Trophoblast cell (in vitro differentiated cells and primary cell): ENCODE data around the gene FOXL1.
A peak's percentile ranks its signal among the peaks of the same experiment; 100 is the strongest.

ENCODE experiments used
- DNase-seq, 2 donors: peaks; one replicate each; pipeline ENCODE4 v3.0.0-alpha.2; 2016
- H2AFZ ChIP-seq: 2 replicates; pipeline ENCODE4 v1.6.1; 2013; ENCODE audit warnings: low read length, moderate library complexity, mild to moderate bottlenecking; ENCODE audit not compliant: insufficient read depth, poor library complexity
- H2AK5ac ChIP-seq: 2 replicates; pipeline ENCODE4 v1.6.1; 2013; ENCODE audit warnings: mild to moderate bottlenecking, low read length
- H2BK120ac ChIP-seq: 2 replicates; pipeline ENCODE4 v1.6.1; 2013; ENCODE audit warnings: low read length, mild to moderate bottlenecking, moderate library complexity; ENCODE audit not compliant: insufficient read depth, poor library complexity
- H2BK12ac ChIP-seq: 2 replicates; pipeline ENCODE4 v1.6.1; 2013; ENCODE audit warnings: mild to moderate bottlenecking, low read length, moderate library complexity
- H2BK5ac ChIP-seq: 2 replicates; pipeline ENCODE4 v1.6.1; 2013; ENCODE audit warnings: low read length, low read depth, moderate library complexity, mild to moderate bottlenecking; ENCODE audit not compliant: poor library complexity
- H3K14ac ChIP-seq: 2 replicates; pipeline ENCODE4 v1.6.1; 2013; ENCODE audit warnings: mild to moderate bottlenecking, low read length
- H3K18ac ChIP-seq: 2 replicates; pipeline ENCODE4 v1.6.1; 2013; ENCODE audit warnings: mild to moderate bottlenecking, low read length
- H3K23ac ChIP-seq: 2 replicates; pipeline ENCODE4 v1.6.1; 2013; ENCODE audit warnings: low read length
- H3K27ac ChIP-seq: 2 replicates; pipeline ENCODE4 v1.5.1; 2013; ENCODE audit warnings: low read depth, mild to moderate bottlenecking, inconsistent platforms, low read length, moderate library complexity
- H3K27me3 ChIP-seq: 2 replicates; pipeline ENCODE4 v1.6.1; 2013; ENCODE audit warnings: inconsistent platforms, mild to moderate bottlenecking, low read length, moderate library complexity; ENCODE audit not compliant: insufficient read depth
- H3K36me3 ChIP-seq, 2 experiments: 1 replicate in 1 of 2; 2 replicates in 1 of 2; pipeline ENCODE4 v1.6.1; 2013; ENCODE audit warnings: low read length in 2 of 2, mild to moderate bottlenecking in 2 of 2, moderate library complexity in 1 of 2; ENCODE audit not compliant: insufficient read depth in 2 of 2, control insufficient read depth in 1 of 2
- H3K4ac ChIP-seq: 2 replicates; pipeline ENCODE4 v1.6.1; 2013; ENCODE audit warnings: low read depth, mild to moderate bottlenecking, low read length, moderate library complexity
- H3K4me1 ChIP-seq, 2 experiments: 1 replicate in 1 of 2; 2 replicates in 1 of 2; pipeline ENCODE4 v1.6.1; 2013; ENCODE audit warnings: low read length in 2 of 2, mild to moderate bottlenecking in 2 of 2, moderate library complexity in 1 of 2; ENCODE audit not compliant: insufficient read depth in 2 of 2, control insufficient read depth in 1 of 2
- H3K4me2 ChIP-seq: 2 replicates; pipeline ENCODE4 v1.6.1; 2013; ENCODE audit warnings: inconsistent platforms, mild to moderate bottlenecking, low read length, moderate library complexity
- H3K4me3 ChIP-seq: 2 replicates; pipeline ENCODE4 v1.5.1; 2013; ENCODE audit warnings: mild to moderate bottlenecking, low read depth, low read length, inconsistent platforms
- H3K79me1 ChIP-seq: one replicate; pipeline ENCODE4 v1.6.1; 2013; ENCODE audit warnings: low read length
- H3K79me2 ChIP-seq: 2 replicates; pipeline ENCODE4 v1.6.1; 2013; ENCODE audit warnings: low read length, mild to moderate bottlenecking; ENCODE audit not compliant: control insufficient read depth, insufficient read depth, poor library complexity
- H3K9ac ChIP-seq: 2 replicates; pipeline ENCODE4 v1.6.1; 2013; ENCODE audit warnings: mild to moderate bottlenecking, low read length
- H3K9me3 ChIP-seq: 2 replicates; pipeline ENCODE4 v1.6.1; 2013; ENCODE audit warnings: low read depth, mild to moderate bottlenecking, control low read depth, inconsistent platforms, low read length; ENCODE audit not compliant: insufficient read depth
- H4K12ac ChIP-seq: 2 replicates; pipeline ENCODE4 v1.6.1; 2013; ENCODE audit warnings: low read depth, mild to moderate bottlenecking, low read length, moderate library complexity
- H4K8ac ChIP-seq: 2 replicates; pipeline ENCODE4 v1.6.1; 2013; ENCODE audit warnings: low read depth, mild to moderate bottlenecking, low read length, moderate library complexity
- H4K91ac ChIP-seq: one replicate; pipeline ENCODE4 v1.6.1; 2013; ENCODE audit warnings: low read depth, mild to moderate bottlenecking, low read length, moderate library complexity
- WGBS: extraction: QIAGEN DNeasy Blood & Tissue Kit; methylation state at CpG from one replicate; pipeline ENCODE4 v1.1.7; 2013; ENCODE audit warnings: missing lambda C conversion rate; ENCODE audit not compliant: insufficient read length, insufficient coverage; ENCODE audit errors: extremely low coverage; 5-methylcytosine and 5-hydroxymethylcytosine counted together

Gene FOXL1

GRCh38 chr16:86540894-86541293, 37.5 kb upstream of the FOXL1 start:
- no peaks in the 10 kb centered on the region for H3K4me1 ChIP-seq
- H3K79me1 ChIP-seq: no peaks in the 10 kb centered on the region
- no peak overlapping the region for H3K18ac ChIP-seq
- no peak overlapping the region for H3K23ac ChIP-seq
- H4K12ac ChIP-seq: no peak overlapping the region
- no peak overlapping the region for H4K8ac ChIP-seq
- no peaks in the 10 kb centered on the region for H3K27me3 ChIP-seq
- H3K9ac ChIP-seq: no peak overlapping the region
- no peak overlapping the region for H2BK120ac ChIP-seq
- no peak overlapping the region for H2AK5ac ChIP-seq
- H3K36me3 ChIP-seq: peaks cover 43 to 55% of the 10 kb centered on the region in 2 experiments
- no peak overlapping the region for H2AFZ ChIP-seq
- DNase-seq: no peak
- H3K27ac ChIP-seq: no peak overlapping the region
- no peak overlapping the region for H3K4me2 ChIP-seq
- no peak overlapping the region for H2BK12ac ChIP-seq
- H3K79me2 ChIP-seq: no peaks in the 10 kb centered on the region
- no peak overlapping the region for H4K91ac ChIP-seq
- H3K9me3 ChIP-seq: no peaks in the 10 kb centered on the region
- WGBS: no CpG with 5 or more reads among the region's 6 CpGs
- H3K14ac ChIP-seq: no peak overlapping the region
- H2BK5ac ChIP-seq: no peak overlapping the region
- H3K4ac ChIP-seq: no peak overlapping the region
- H3K4me3 ChIP-seq: no peak overlapping the region

DNA sequence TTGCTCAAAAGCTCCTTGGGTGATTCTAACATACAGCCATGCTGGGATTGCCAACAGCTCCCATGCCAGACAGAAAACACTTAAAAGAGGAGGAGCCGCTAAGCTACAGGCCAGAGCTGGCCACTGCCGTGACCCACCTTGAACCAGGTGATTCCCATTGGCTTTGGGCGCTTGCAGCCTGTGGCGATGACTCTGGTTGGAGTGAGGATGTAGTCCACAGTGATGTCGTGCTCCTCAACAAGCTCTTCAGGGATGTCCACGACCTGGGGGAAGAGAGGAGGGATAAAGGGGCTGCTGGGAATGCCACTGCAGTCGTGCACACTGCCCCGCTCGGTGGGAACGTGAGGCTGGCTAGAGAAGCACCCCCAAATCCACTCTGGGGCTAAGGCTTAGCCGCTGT, 36.8 kb upstream of the FOXL1 start:
- Histone ChIP-seq H2AK5ac (no peak overlapping the region), H2AFZ (no peak overlapping the region), H2BK5ac (no peak overlapping the region), H3K18ac (no peak overlapping the region), H3K9ac (no peak overlapping the region), H2BK120ac (no peak overlapping the region), H3K23ac (no peak overlapping the region), H4K91ac (no peak overlapping the region), H3K14ac (no peak overlapping the region), H3K27ac (no peak overlapping the region), H2BK12ac (no peak overlapping the region), H3K27me3 (no peaks in the 10 kb centered on the region), H3K4me1 (no peaks in the 10 kb centered on the region), H3K9me3 (no peaks in the 10 kb centered on the region), H4K12ac (no peak overlapping the region), H3K4me2 (no peak overlapping the region), H4K8ac (no peak overlapping the region), H3K36me3 (peaks cover 44 to 59% of the 10 kb centered on the region in 2 experiments), H3K4ac (no peak overlapping the region), H3K79me1 (no peaks in the 10 kb centered on the region), H3K79me2 (no peaks in the 10 kb centered on the region), H3K4me3 (no peak overlapping the region)
- WGBS: no CpG with 5 or more reads among the region's 11 CpGs
- no peak for DNase-seq

- H3K9me3 ChIP-seq: no peaks in the 10 kb centered on the region
- no CpG with 5 or more reads among the region's 21 CpGs for WGBS
- no peak overlapping the region for H2BK12ac ChIP-seq
- H2BK5ac ChIP-seq: no peak overlapping the region
- no peak overlapping the region for H3K14ac ChIP-seq
- no peak overlapping the region for H3K27ac ChIP-seq
- no peak overlapping the region for H2AK5ac ChIP-seq
- peak; percentile 96 to 98 for DNase-seq
- H4K91ac ChIP-seq: no peak overlapping the region
- no peak overlapping the region for H3K4me3 ChIP-seq
- H3K4ac ChIP-seq: no peak overlapping the region
- no peak overlapping the region for H3K4me2 ChIP-seq
- H3K79me1 ChIP-seq: no peaks in the 10 kb centered on the region
- no peak overlapping the region for H3K23ac ChIP-seq
- H2BK120ac ChIP-seq: no peak overlapping the region
- no peak overlapping the region for H3K18ac ChIP-seq
- no peak overlapping the region for H3K9ac ChIP-seq
- H4K8ac ChIP-seq: no peak overlapping the region
- peaks cover 0 to 3% of the 10 kb centered on the region in 2 experiments for H3K4me1 ChIP-seq
- no peaks in the 10 kb centered on the region for H3K79me2 ChIP-seq
- no peak overlapping the region for H2AFZ ChIP-seq
- peaks cover 40 to 58% of the 10 kb centered on the region in 2 experiments for H3K36me3 ChIP-seq
- no peaks in the 10 kb centered on the region for H3K27me3 ChIP-seq
- no peak overlapping the region for H4K12ac ChIP-seq
These were observed 35.3 kb upstream of the FOXL1 start for GRCh38 chr16:86542756-86543750.

GRCh38 chr16:86545481-86545880, 32.9 kb upstream of the FOXL1 start:
- no peak overlapping the region for H3K14ac ChIP-seq
- no peak overlapping the region for H2AFZ ChIP-seq
- no CpG with 5 or more reads among the region's 12 CpGs for WGBS

More at GRCh38 chr16:86545481-86545880, 32.9 kb upstream of the FOXL1 start:
- no peak overlapping the region for H2BK5ac ChIP-seq
- no peak overlapping the region for H4K91ac ChIP-seq
- H3K36me3 ChIP-seq: peaks cover 29 to 52% of the 10 kb centered on the region in 2 experiments
- H3K27ac ChIP-seq: no peak overlapping the region
- H3K4me2 ChIP-seq: no peak overlapping the region
- H3K9me3 ChIP-seq: no peaks in the 10 kb centered on the region
- H3K4ac ChIP-seq: no peak overlapping the region
- no peak overlapping the region for H2AK5ac ChIP-seq
- no peak overlapping the region for H3K9ac ChIP-seq
- no peak overlapping the region for H2BK12ac ChIP-seq
- no peaks in the 10 kb centered on the region for H3K79me1 ChIP-seq
- H3K18ac ChIP-seq: no peak overlapping the region
- H3K4me1 ChIP-seq: peaks cover 0 to 3% of the 10 kb centered on the region in 2 experiments
- H4K8ac ChIP-seq: no peak overlapping the region
- no peak overlapping the region for H3K23ac ChIP-seq
- no peaks in the 10 kb centered on the region for H3K27me3 ChIP-seq
- H3K79me2 ChIP-seq: no peaks in the 10 kb centered on the region
- DNase-seq: no peak
- H2BK120ac ChIP-seq: no peak overlapping the region
- H3K4me3 ChIP-seq: no peak overlapping the region
- no peak overlapping the region for H4K12ac ChIP-seq
